Endometrial microvascular endothelial cells (primary cell): ENCODE results near the gene NPLOC4. TPM values are rescaled to one million over a fixed set of nuclear protein-coding genes. Genes with fewer than 3 reads are reported as not detected.

Experiments used
- in situ Hi-C: cut with HindIII; loops from 2 replicates; pipeline ENCODE4 v1.10.0; 2017; ENCODE audit warnings: low sequenced_read_pairs, low pct_unique_long_range_greater_than_20kb; ENCODE audit errors: inconsistent ontology term
- total RNA-seq: library from RNA; depleted of rRNA; stranded (reverse); fragments of >200 nt; gene quantifications from one replicate; pipeline ENCODE4 v1.2.3, GENCODE V29; 2015; ENCODE audit errors: inconsistent ontology term

NPLOC4 gene
- total RNA-seq, 1 donor from 2014 or later = 86.4 TPM

DNA sequence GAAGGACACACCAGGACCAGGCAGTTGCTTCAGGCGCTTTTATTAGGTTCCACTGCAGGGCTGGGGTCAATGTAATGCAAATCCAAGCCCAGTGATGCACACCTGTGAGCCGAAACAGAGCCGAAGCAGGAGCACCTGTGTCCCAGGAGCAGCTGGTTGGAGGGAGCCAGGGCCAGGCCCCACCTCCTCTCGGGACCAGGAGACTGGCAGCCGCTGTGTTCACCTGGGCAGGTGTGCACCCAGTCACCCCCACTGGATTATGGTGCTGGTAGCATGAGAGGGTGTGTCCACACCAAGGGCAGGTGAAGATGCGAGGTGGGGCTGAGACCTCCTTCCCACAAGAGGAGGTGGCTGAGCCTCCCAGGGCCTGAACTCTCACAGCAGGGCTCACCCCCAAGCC is 80.0 kb downstream of the NPLOC4 start:
- in situ Hi-C loops = no loop called here

DNA sequence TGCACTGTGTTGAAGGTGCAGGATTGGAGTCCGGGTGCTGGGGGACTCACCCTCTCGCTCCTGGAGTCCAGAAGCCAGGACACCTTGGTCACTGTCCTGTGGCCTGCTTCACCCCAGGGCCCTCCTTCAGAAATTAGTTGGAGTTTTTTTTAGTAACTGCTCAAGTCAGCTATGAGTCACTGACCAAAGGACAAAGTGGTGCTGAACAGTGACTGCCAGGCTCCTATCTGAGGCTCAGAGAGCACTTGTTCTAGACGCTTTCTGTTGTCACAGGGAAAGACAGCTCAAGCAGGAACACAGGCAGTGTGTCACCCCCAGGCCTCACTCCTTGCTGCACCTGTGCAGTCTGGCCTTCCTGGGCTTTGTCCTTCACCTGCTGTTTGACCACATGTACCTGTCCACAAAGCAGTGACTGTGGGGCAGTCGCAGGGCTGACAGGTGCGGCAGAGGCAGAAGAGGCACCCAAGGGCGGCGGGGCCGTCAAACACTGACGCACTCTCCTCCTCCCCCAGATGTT is 80.7 kb downstream of the NPLOC4 start:
- in situ Hi-C loops = no loop called here

DNA sequence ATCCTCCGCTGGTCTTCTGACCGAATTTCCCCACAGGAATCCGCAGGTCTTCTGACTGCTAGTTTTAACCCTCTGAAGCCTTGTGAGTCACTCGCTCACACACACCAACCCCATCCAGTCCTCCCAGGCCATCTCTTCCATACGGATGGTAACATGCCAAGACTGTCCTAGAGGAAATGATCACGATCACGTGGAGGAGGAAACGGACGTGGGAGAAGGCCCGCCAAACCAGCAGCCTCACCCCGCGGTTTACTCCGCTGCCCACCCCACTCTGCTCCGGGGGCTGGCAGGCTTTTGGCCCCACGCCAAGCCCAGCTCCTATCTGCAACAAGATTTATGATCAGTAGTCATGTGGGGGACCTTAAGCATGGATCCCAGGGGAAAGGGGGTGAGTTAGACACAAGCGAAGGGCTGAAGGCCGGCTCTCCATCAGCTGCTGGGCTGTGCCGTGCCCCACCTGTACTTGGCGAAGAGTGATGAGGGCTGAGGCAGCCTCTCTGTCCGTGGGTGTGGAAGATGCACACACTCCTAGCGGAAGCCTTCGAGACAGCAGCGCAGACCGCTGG is 83.2 kb downstream of the NPLOC4 start:
- in situ Hi-C loops = no loop called here

DNA sequence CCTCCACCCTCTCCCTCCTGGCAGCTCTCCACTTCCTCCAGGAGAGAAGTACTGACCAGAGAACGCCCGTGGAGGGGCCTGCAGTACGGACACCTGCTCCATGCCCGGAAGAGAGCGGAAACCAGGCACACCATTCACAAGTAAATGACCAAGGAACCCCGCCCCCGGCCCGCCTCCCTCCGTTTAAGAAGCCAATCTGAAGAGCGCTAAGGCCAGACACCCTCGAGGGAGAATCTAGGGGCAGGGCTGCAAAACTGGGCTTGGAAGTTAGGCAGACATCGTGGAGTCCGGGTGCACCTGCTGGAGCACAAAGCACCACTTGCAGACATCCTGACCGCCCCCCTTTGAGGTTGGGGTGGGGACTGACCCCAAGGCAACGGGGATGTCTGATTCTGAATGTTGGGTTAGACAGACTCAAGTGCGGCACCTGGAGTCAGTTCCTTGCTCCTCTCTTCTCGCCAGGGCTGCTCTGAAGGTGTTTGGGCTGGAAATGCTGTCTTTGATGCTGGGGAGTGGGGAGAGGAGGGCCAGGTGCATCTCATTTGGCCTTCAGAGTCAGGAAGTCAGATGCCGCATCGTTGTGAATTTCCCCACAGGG is 83.8 kb downstream of the NPLOC4 start:
- in situ Hi-C loops = no loop called here

DNA sequence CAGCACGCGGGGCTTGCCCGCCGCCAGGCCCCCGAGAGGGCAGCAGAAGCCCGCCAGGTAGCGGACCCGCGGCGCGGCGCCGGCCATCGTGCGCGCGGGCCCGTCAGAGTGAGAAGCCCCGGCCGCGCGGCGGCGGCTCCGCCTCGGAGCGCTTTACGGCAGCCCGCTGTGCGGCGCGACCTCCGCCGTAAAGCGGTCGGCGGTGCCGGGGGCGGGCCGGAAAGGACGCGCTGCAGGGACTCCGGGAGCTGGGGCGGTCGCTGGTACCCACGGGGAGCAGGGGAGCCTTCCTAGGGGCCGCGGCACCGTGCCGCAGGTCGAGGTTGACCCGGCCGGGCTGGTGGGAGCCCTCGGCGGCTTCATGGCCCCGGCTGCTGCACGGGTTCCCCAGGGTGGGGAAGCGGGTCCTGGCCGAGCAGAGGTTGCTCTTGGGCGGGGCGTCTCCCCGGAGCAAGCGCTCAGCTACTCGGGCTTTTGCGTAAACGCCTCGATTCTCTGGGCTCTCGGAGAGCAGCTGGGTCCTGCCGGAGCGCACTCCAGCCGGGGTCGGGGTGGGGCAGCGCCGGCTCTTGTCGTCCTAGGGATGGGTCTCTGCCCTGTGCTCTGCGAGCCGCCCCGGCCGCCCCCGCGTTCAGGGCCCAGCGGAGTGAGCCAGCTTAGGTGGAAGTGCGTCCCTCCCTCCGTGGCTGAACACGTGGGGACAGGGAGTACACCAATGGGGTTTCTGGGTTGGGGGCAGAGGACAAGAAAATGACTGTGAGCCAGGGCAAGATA is 84.5 kb downstream of the NPLOC4 start, which contains the start of gene FAAP100:
Gene FAAP100 (minus strand): TSS at position 110 of the 774 bp plus-strand sequence. CDS start 23 bp downstream, at position 87.
- in situ Hi-C loops = no loop called here

DNA sequence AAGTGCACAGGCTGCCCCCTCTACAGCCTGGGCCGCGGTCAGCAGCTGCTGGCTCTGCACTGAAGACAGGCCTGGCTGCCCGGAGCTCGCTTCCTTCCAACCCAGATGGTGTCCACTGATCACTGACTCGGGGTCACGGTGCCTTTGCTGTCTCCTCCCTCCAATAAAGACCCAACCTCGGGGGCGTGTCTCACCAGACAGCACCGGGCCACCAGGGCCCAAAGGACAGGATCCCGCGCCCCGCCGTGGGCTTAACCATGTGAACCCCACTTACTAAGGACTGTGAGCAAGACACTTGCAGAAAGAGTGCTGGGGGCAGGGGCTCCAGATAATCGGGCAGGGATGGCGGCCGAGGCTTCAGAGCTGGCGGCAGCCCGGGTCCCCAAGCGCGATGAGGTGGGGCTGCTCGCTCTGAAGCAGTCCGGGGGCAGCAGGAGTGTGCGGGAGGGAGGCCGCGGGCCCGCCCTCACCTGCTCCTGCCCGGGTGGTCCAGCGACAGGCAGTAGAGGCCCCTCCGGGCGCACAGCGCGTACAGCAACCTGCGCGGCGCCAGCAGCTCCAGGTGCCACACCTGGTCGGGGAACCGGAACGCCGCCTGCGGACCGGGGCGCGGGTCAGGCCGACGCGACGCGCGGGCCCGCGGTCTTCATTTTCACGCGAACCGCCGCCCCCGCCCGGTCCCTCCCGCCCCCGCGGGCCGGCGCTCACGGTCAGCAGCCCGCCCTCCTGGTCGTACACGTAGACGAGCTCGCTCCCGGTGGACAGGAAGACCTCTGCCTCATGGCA is 85.3 kb downstream of the NPLOC4 start:
- in situ Hi-C loops = no loop called here

DNA sequence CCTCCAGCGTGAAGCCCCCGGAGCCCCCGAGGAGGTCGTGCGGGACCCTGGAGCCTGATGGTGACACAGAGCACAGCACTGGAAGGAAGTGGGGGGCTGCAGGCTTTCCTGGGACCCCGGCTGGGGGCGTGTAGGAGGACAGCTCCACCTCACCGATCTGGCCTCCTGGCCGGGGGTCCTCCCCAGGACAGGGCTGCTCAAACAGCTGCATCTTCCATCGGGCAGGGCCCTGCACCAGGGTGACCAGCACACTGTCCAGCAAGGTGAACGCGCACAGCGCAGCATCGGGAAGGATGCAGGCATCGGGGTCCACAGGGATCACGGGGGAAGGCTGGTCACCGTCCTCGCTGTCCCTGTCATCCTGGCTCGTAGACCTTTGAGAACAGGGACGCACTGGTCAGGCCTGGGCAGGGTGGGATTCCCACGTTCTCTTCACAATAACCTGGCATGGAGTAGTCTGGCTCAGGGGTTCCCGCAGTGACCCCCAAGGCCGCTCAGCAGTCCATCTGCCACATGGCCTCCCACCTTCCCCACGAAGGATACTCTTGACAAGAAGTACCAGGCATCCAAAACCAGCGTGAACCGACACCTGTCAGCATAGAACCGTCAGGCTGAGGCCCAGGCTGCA is 86.0 kb downstream of the NPLOC4 start:
- in situ Hi-C loops = no loop called here

- in situ Hi-C loops = no loop called here
Observed at GRCh38 chr17:81550285-81550684, 86.6 kb downstream of the NPLOC4 start.

DNA sequence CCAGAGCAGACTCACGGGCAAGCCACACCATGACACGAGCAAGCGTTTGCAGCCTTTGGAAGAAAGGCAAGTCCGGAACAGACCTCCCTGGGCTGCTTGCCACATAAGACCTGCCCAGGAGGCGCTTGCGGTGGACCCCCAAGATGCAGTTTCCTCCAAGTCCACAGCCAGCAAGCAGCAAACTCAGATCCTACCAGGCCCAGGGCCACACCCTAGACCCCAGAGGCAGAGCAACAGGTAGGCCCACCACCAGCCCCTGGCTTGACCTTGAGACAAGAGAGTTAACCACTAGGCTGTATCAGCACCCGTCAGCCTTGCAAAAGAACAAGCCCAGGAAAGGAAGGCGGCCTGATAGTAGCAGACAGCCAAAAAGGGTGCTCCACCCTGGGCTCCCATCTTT is 87.1 kb downstream of the NPLOC4 start:
- in situ Hi-C loops = no loop called here

GRCh38 chr17:81549031-81549557 is 87.8 kb downstream of the NPLOC4 start:
- in situ Hi-C loops = no loop called here

- in situ Hi-C loops = no loop called here
Observed at GRCh38 chr17:81547614-81547982, 89.3 kb downstream of the NPLOC4 start.

DNA sequence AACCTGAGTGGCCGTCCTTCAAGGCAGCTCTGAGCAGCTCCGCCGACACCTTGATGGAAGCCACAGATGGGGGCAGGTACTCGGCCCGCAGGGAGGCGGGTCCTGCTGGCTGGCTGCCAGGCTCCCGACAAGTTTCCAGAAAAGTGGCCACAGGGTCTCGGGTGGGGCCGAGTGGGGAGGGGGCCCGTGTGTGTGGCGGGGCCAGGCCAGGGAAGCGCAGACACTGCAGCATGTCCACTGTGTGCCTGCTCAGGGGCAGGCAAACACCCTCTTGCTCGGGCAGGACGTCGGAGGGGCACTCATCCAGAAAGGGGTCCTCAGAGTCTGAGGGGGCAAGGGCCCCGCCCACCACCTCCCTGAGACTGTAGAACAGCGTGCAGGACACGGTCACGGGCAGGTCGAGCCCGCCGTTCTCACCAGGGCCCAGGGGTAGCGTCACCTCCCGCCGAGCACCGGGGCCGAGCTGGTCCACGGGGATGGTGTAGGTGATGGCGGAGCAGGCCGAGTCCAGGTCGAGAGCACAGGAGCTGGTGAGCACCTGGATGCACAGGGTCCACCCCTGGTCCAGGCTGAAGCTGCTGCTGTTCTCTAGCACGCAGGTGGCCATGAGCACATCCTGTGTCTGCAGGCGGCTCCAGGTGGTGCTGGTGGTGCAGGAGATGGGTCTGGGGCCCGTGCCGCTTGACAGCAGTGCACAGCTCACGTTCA is 89.9 kb downstream of the NPLOC4 start:
- in situ Hi-C loops = no loop called here

GRCh38 chr17:81545160-81545949 is 91.6 kb downstream of the NPLOC4 start:
- in situ Hi-C loops = no loop called here

GRCh38 chr17:81544281-81544974 is 92.5 kb downstream of the NPLOC4 start:
- in situ Hi-C loops = no loop called here

DNA sequence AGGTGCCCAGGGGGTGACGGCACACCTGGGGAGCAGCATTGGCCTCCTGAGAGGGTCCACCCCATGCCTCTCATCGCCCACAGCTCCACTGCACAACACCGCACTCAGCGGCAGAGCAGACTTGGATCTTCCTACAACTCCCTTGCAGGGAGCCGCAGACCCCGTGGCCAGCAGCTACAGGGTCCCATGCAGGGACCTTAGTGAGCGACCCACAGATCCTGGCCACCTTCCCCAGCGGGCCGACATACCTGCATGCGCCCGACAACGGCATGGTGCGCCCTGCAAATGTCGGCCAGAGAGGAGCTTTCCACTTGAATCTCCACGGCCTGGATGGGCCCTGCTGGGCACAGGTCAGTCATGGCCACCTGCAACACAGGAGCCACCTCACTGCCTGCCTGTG is 93.2 kb downstream of the NPLOC4 start:
- in situ Hi-C loops = no loop called here

GRCh38 chr17:81543339-81543675 is 93.6 kb downstream of the NPLOC4 start:
- in situ Hi-C loops = no loop called here
